Caco-2 (cell line): ENCODE data around the gene TAS2R50. TPM values are rescaled to one million over a fixed set of nuclear protein-coding genes. Genes with fewer than 3 reads are reported as not detected.

Experiments used
- BruUV-seq: library from RNA; stranded (reverse); fragments of 400-500 nt; replicated peaks from 2 replicates; lab custom pipeline; 2021; lab: Mats Ljungman, UMichigan
- CTCF ChIA-PET: fragments of 300-600 bp; sonication (Branson Sonifier 250); formaldehyde crosslinking; loops from one replicate; lab custom pipeline; 2022; ENCODE audit warnings: antibody characterized with exemption; lab: Charles Lee
- POLR2A ChIA-PET: fragments of 300-600 bp; sonication (Branson Sonifier 250); formaldehyde crosslinking; loops from one replicate; lab custom pipeline; 2022; ENCODE audit warnings: antibody characterized with exemption; lab: Charles Lee
- DNase-seq, 2 experiments: peaks; one replicate each; pipeline versions ENCODE4 v3.0.0 to v3.0.0-alpha.2; 2020 to 2022
- H3K27me3 ChIP-seq: replicated peaks from 2 replicates; pipeline ENCODE4 v1.6.0; 2011; ENCODE audit warnings: low read length; ENCODE audit not compliant: control insufficient read depth, insufficient read depth
- H3K36me3 ChIP-seq: 2 replicates; pipeline ENCODE4 v1.5.1; 2011; ENCODE audit warnings: low read length; ENCODE audit not compliant: control insufficient read depth, insufficient read depth
- H3K4me1 ChIP-seq: fragments of 250-450 bp; sonication (Bioruptor Pico); 2 replicates; pipeline ENCODE4 v1.5.1; 2020; ENCODE audit warnings: mild to moderate bottlenecking
- H3K4me3 ChIP-seq: 2 replicates; pipeline ENCODE4 v1.5.1; 2011; ENCODE audit warnings: low read depth, mild to moderate bottlenecking, control low read depth, low read length
- H3K9me3 ChIP-seq: fragments of 250-450 bp; sonication (Bioruptor Pico); 2 replicates; pipeline ENCODE4 v1.5.1; 2020; ENCODE audit warnings: mild to moderate bottlenecking, moderate library complexity
- H3K27ac Mint-ChIP-seq: one replicate; pipeline ENCODE4 v1.8.0; 2022; ENCODE audit warnings: mixed read lengths; ENCODE audit not compliant: unreplicated experiment
- H3K27me3 Mint-ChIP-seq: one replicate; pipeline ENCODE4 v1.8.0; 2022; ENCODE audit warnings: mixed read lengths; ENCODE audit not compliant: insufficient read depth, unreplicated experiment
- H3K36me3 Mint-ChIP-seq: one replicate; pipeline ENCODE4 v1.8.0; 2022; ENCODE audit warnings: mild to moderate bottlenecking, mixed read lengths; ENCODE audit not compliant: insufficient read depth, unreplicated experiment
- H3K4me1 Mint-ChIP-seq: one replicate; pipeline ENCODE4 v1.8.0; 2022; ENCODE audit warnings: low read depth, mixed read lengths; ENCODE audit not compliant: unreplicated experiment
- H3K4me3 Mint-ChIP-seq: one replicate; pipeline ENCODE4 v1.8.0; 2022; ENCODE audit warnings: mild to moderate bottlenecking, moderate library complexity, mixed read lengths; ENCODE audit not compliant: unreplicated experiment
- H3K9me3 Mint-ChIP-seq: one replicate; pipeline ENCODE4 v1.8.0; 2022; ENCODE audit warnings: mixed read lengths; ENCODE audit not compliant: unreplicated experiment
- intact Hi-C: fragments of 100-400 bp; cut with micrococcal nuclease; formaldehyde crosslinking; loops from one replicate; pipeline ENCODE4 v1.10.0; 2022; ENCODE audit not compliant: unreplicated experiment
- total RNA-seq: library from RNA; stranded (reverse); gene quantifications from 2 replicates; pipeline ENCODE4 v1.2.3, GENCODE V29; 2022
- TF ChIP-seq, protein P1 (sequence below), 2 experiments: fragments of 200-600 bp in 1 of 2; IDR thresholded peaks; 1 replicate in 1 of 2; 2 replicates in 1 of 2; pipeline versions ENCODE4 v1.5.1 to v1.8.0; 2011 to 2022; ENCODE audit warnings: antibody characterized with exemption in 1 of 2, control low read depth in 1 of 2, inconsistent platforms in 1 of 2, low read depth in 1 of 2, low read length in 1 of 2, mild to moderate bottlenecking in 1 of 2, moderate library complexity in 1 of 2; ENCODE audit not compliant: insufficient read depth in 1 of 2, severe bottlenecking in 1 of 2, unreplicated experiment in 1 of 2

Gene TAS2R50
- total RNA-seq, 1 experiment from 2014 or later = 2.2 TPM

DNA sequence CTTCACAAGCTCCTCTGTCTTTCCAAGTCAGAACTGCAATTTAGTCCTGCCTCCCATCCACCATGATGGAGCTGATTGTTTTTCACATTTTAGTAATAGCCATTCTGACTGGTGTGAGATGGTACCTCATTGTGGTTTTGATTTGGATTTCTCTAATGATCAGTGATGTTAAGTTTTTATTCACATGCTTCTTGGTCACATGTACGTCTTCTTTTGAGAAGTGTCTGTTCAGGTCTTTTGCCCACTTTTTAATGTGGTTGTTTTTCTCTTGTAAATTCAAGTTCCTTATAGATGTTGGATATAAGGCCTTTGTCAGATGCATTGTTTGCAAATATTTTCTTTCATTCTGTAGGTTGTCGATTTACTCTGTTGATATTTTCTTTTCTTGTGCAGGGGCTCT is 43.5 kb downstream of the TAS2R50 start:
- TSS peak; percentile 6 for BruUV-seq
- Histone ChIP-seq H3K4me3 (no peak overlapping the region), H3K36me3 (no peaks in the 10 kb centered on the region; the same call in 1 of the 2 replicates), H3K27me3 (no peaks in the 10 kb centered on the region), H3K9me3 (peaks cover 10% of the 10 kb centered on the region), H3K4me1 (peaks cover 12% of the 10 kb centered on the region; the same call in 1 of the 2 replicates)
- no peak for DNase-seq
- Mint-ChIP-seq H3K4me3 (no peak overlapping the region), H3K27me3 (no peaks in the 10 kb centered on the region), H3K27ac (peak overlapping the region; percentile 68), H3K36me3 (peaks cover 36% of the 10 kb centered on the region), H3K9me3 (peaks cover 45% of the 10 kb centered on the region), H3K4me1 (peaks cover 13% of the 10 kb centered on the region)
- intact Hi-C loops = no loop called here
- POLR2A ChIA-PET = no interaction called here
- CTCF ChIA-PET = no interaction called here
- TF ChIP-seq, protein P1, sequence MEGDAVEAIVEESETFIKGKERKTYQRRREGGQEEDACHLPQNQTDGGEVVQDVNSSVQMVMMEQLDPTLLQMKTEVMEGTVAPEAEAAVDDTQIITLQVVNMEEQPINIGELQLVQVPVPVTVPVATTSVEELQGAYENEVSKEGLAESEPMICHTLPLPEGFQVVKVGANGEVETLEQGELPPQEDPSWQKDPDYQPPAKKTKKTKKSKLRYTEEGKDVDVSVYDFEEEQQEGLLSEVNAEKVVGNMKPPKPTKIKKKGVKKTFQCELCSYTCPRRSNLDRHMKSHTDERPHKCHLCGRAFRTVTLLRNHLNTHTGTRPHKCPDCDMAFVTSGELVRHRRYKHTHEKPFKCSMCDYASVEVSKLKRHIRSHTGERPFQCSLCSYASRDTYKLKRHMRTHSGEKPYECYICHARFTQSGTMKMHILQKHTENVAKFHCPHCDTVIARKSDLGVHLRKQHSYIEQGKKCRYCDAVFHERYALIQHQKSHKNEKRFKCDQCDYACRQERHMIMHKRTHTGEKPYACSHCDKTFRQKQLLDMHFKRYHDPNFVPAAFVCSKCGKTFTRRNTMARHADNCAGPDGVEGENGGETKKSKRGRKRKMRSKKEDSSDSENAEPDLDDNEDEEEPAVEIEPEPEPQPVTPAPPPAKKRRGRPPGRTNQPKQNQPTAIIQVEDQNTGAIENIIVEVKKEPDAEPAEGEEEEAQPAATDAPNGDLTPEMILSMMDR (IDR thresholded peaks at IDR 0.05; ENCODE audit: insufficient read depth in 1 of 2, low read depth in 1 of 2, low read length in 1 of 2, severe bottlenecking in 1 of 2, unreplicated experiment in 1 of 2) = no peak

DNA sequence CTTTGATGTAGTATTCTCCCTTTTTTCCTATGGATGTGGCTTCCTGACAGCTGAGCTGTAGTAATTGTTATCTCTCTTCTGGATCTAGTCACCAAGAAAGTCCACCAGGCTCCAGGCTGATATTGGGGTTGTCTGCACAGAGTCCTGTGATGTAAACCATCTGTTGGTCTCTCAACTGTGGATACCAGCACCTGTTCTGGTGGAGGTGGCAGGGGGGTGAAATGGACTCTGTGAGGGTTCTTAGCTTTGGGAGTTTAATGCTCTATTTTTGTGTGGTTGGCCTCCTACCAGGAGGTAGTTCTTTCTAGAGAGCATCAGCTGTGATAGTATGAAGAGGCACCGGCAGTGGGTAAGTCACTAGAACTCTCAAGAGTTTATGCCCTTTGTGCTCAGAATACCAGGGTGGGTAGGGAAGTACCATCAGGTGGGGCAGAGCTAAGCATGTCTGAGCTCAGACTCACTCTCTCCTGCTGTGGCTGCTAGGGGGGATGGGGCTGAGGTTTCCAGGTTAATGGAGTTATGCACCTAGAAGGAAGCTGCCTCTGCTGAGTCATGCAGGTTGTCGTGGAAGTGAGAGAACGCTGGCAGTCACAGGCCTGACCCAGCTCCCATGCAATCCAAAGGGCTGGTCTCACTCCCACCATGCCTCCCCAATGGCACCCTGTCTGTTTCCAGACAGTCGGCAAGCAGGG is 44.6 kb downstream of the TAS2R50 start:
- Mint-ChIP-seq H3K27ac (peak overlapping the region; percentile 68), H3K4me3 (no peak overlapping the region), H3K27me3 (no peaks in the 10 kb centered on the region), H3K36me3 (peaks cover 25% of the 10 kb centered on the region), H3K9me3 (peaks cover 34% of the 10 kb centered on the region), H3K4me1 (peaks cover 13% of the 10 kb centered on the region)
- H3K27me3 ChIP-seq = no peaks in the 10 kb centered on the region
- ChIA-PET POLR2A (no interaction called here), CTCF (no interaction called here)
- peak; percentile 30 to 56 for DNase-seq
- H3K36me3 ChIP-seq = no peaks in the 10 kb centered on the region
- peaks cover 12% of the 10 kb centered on the region; the same call in 1 of the 2 replicates for H3K4me1 ChIP-seq
- H3K4me3 ChIP-seq = no peak overlapping the region
- intact Hi-C loops = no loop called here
- peaks cover 10% of the 10 kb centered on the region for H3K9me3 ChIP-seq
- TF ChIP-seq, protein P1 (IDR thresholded peaks at IDR 0.05; ENCODE audit: insufficient read depth in 1 of 2, low read depth in 1 of 2, low read length in 1 of 2, severe bottlenecking in 1 of 2, unreplicated experiment in 1 of 2) = no peak
- no TSS peak for BruUV-seq

DNA sequence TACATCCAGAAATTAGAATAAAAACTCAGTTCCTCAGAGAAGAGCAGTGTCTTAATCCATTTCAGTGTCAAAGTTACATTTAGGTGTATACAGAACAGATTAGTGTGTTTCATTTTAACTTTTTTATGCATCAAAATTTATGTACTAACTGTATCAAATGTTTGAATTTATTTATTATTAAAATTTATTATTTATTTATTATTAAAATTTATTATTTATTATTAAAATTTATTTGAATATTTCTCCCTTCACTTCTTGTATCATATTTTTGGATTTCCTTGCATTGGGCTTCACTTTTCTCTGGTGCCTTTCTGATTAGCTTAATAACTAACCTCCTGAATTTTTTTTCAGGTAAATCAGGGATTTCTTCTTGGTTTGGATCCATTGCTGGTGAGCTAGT is 45.3 kb downstream of the TAS2R50 start:
- peaks cover 13% of the 10 kb centered on the region for H3K4me1 Mint-ChIP-seq
- Histone ChIP-seq H3K4me1 (peaks cover 12% of the 10 kb centered on the region; the same call in 1 of the 2 replicates), H3K27me3 (no peaks in the 10 kb centered on the region), H3K4me3 (no peak overlapping the region), H3K36me3 (no peaks in the 10 kb centered on the region), H3K9me3 (peaks cover 3% of the 10 kb centered on the region; the same call in 1 of the 2 replicates)
- no peaks in the 10 kb centered on the region for H3K27me3 Mint-ChIP-seq
- no peak for DNase-seq
- no TSS peak for BruUV-seq
- TF ChIP-seq, protein P1 (IDR thresholded peaks at IDR 0.05; ENCODE audit: insufficient read depth in 1 of 2, low read depth in 1 of 2, low read length in 1 of 2, severe bottlenecking in 1 of 2, unreplicated experiment in 1 of 2) = no peak
- intact Hi-C loops = no loop called here
- CTCF ChIA-PET = no interaction called here
- no peak overlapping the region for H3K4me3 Mint-ChIP-seq
- peaks cover 27% of the 10 kb centered on the region for H3K9me3 Mint-ChIP-seq
- H3K27ac Mint-ChIP-seq = no peak overlapping the region
- H3K36me3 Mint-ChIP-seq = peaks cover 22% of the 10 kb centered on the region
- POLR2A ChIA-PET = no interaction called here
